Mammary epithelial cell (primary cell): ENCODE measurements around the gene BPGM.

ENCODE experiments used
- CTCF ChIP-seq, 2 donors: IDR thresholded peaks in 1 of 2; conservative IDR thresholded peaks in 1 of 2; 2 replicates each; pipeline ENCODE4 v1.5.1; 2011 to 2012; ENCODE audit warnings: inconsistent platforms in 2 of 2, low read length in 2 of 2, mild to moderate bottlenecking in 2 of 2, control low read depth in 1 of 2, low read depth in 1 of 2; ENCODE audit not compliant: insufficient read depth in 1 of 2; ENCODE audit errors: extremely low read depth in 1 of 2
- EZH2 ChIP-seq: IDR thresholded peaks from 2 replicates; pipeline ENCODE4 v1.6.1; 2012; ENCODE audit warnings: low read length, inconsistent platforms, borderline replicate concordance

- TF ChIP-seq CTCF (conservative IDR thresholded peaks at IDR 0.05 in 1 of 2, IDR thresholded peaks at IDR 0.05 in 1 of 2; ENCODE audit: extremely low read depth in 1 of 2, insufficient read depth in 1 of 2, low read depth in 1 of 2, low read length in 2 of 2) = no peak
- TF ChIP-seq EZH2 = no peak
These were observed 35.0 kb upstream of the BPGM start for GRCh38 chr7:134611611-134612151.
